GM21723 (cell line): Measurements from ENCODE around the gene EPN3.

Experiments used
- ATAC-seq: cut with Tn5 transposase; IDR thresholded peaks from one replicate; pipeline ENCODE4 v1.9.1; 2021; ENCODE audit warnings: mild to moderate bottlenecking, moderate library complexity; ENCODE audit not compliant: unreplicated experiment

Gene EPN3

DNA sequence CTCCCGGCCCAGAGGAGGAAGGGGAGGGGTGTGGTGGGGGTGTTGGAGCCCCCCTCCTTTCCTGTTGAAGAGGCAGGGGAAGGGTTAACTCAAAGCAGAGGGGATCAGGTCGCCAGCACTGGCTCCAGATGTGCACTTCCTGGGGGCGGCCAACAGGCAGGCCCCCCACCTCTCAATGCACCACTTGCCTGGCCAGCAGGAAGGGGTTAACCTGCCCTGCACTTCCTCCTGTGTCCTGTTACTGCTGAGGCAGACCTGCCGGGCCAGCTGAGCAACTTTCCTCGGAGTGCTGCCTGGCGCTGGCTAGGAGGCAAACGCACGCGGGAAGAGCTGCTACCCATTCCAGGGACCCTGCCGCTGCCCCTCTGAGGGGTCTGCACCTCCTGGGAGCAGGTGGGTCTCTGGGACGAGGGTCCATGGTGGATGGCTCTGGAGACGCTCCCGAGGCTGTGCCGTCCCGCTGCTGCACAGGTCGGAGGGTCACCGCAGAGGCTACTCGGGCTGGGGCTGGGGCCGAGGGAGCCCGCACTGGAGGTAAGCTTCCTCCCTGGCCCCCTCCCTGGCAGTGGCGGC is at the start of gene EPN3:
EPN3 (plus strand) TSS at position 284 of the 573 bp plus-strand sequence. CDS start 3,822 bp downstream, outside the sequence.
- ATAC-seq: no peak

DNA sequence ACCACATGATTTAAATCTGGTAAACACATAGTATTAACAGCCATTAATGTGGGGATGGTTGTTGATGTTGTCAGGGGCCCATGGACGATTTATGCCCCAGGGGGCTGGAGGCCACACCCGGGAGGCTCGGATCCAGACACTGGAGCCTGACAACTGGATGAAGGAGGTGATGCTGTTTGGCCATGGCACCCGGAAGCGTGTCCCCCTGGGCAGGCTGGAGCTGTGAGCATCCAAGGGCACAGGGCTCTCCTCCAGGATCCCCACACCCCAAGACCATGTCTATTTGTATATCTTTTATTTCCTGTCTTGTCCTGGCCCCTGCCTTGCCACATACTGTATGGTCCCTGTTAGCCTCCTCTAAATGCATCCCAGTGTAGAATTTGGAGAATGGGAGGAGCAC is 49.3 kb upstream of the EPN3 start:
- ATAC-seq: no peak

DNA sequence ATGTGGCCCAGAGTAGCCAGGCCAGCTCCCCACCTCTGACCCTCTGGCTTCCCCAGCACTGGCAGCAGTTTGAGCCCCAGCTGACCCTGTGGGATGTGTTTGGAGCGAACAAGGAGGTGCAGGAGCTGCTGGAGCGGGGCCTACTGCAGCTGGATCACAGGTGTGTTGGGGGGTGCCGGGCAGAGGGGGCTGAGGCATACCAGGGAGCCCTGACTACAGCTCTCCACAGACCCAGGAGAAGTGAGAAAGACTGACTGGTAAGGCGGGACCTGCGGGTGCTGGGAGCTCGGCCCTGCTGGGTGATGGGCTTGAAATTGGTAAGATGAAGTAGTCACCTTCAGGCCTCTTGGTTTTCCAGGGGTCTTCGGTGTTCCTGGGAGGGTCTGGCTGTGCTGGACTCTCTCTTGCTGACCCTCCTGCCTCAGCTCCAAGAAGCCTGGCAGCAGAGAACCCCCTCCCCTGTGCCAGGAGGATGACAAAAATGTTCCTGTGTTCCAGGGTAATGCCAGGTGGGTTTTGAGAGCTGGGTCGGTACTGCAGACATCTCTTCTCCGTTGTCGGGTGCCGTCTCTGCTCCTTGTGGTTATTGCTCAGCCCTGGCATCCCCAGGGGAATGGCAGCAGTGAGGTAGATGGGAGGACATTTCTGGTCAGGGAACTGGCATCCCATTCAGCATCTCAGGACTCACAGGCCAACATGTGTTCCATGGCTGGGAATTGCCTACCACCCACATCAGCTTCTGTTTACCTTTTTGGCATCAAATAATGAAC is 48.0 kb upstream of the EPN3 start:
- no peak for ATAC-seq

DNA sequence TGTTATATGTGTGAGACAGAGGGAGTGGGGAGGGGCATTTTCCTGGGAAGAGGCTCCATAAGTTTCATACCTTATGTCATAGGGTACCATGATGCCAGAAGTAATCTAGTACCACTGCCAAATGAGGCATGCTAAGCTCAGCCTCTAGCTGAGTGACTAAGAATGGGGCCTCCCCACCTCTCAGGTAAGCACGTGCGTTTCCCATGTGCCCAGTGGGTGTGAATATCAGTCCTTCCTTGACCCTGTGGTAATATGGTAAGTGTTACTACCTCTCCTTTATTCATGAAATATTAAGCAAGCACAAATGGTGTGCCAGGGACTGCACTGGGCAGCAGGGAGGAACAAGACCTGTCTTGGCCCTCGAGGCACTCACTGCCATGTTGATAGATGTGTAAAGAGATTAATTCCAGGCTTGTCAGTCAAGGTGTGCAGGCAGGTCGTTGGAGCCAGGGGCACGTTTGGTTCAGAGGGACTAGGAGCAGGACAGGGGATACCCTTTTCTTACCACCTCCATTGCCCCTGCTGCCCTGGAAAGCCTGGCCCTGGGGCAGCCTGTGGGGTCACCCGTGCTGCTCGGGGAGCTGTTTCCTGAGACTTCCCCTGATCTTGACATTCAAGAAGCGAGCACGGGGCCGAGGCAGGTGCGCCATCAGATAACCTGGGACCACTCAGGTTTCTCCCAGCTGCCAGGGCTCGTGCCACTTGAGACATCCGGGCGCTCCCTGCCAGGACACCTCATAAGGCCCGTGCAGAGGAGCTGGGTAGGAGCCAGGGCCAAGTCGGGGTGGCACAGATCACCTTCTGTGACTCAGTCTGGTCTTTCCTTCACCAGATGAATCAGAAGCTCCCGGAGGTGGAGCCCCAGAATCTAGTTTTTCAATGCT is 45.1 kb upstream of the EPN3 start:
- ATAC-seq: no peak

DNA sequence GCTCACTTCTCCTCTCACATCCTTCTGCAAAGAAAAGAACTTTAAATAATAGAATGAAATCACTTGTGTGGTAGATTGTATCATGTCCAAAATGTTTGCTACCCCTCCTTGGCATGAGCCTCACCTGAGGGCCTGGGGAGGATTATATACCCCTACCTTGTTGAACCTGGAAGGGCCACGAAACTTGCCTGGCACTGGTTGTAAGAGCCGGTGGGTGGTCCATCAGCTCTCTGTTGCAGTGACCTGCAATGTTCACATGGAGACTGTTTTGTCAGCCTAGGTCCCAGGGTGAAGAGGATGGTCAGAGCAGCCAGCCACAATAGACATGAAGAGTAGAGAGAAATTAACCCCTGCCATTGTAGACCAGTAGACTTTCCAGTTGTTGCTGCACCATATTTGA is 43.7 kb upstream of the EPN3 start:
- ATAC-seq: no peak

DNA sequence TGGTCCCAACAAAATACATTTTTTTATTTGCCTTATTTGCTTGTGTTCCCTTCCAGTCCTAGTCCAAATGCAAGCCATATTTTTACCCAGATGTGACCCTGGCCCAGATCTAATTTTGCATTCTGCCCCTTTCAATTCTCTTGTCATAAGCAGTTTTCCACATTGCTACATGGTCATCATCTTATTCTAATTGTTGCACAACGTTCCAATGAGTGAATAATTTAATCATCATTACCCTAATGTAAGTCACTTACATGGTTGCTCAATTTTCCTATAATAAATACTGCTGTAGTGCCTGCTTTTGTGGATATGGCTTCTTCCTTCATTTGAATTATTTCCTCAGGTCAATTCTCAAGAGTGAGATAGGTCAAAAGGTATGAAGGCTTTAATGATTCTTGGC is 41.0 kb upstream of the EPN3 start:
- ATAC-seq: no peak

DNA sequence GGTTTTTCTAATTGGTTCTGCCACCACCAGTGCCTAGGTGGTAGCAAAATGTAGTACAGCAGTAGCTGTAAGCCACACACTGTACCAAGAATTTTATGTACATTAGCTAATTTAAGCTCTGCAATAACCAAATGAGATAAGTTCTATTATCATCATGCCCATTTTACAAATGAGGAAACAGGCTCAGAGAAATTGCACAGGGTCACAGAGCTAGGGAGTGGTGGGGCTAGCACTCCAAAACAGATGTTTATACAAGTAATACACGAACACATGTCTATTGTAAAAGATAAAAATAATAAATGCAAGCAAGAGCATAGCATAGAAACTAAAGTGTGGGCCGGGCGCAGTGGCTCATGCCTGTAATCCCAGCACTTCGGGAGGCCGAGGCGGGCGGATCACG is 40.3 kb upstream of the EPN3 start:
- no peak for ATAC-seq

DNA sequence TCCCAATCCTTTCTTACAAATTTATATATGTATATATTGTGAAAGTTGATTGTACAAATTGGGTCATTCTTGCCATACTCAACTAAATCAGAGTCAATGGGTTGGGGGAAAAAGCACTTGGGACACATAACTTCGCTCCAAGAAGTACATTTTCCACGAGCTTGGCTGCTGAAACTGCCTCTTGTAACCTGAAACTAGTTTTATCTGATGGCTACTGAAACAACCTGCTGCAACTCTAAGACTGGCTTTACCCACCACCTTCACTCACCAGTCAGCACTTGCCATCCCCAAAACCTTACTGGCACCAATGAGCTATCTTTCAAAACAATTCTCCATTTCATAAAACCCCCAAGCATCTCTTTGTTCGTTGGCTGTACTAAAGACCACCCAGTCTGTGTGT is 38.8 kb upstream of the EPN3 start:
- ATAC-seq: no peak

DNA sequence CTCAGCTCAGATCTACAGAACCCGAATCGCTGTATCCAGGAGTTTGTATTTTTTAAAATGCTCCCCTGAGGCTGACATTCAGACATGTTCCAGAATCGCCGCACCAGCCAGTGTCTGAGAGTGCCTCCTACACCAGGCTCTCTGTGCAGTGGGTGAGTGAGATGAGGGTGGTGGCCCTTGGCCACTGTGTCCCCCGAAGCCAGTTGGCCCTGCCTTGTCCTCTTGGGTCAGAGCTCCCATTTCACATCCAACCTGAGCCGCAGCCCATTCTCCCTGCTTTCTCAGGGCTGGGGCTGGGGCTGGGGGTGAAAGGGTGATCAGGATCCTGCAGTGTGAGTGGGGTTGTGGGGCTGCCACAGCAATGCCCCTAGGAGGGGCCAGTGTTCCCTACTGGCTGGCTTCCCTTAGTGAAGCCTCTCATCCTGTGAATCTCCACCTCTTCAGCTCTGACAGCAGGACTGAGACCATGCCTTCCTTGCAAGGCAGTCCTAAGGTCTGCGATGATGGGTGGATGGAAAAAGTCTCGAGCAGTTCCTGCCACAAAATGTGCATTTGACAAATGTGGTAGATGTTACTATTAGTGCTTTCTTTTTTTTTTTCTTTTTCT is 37.2 kb upstream of the EPN3 start:
- ATAC-seq: no peak

DNA sequence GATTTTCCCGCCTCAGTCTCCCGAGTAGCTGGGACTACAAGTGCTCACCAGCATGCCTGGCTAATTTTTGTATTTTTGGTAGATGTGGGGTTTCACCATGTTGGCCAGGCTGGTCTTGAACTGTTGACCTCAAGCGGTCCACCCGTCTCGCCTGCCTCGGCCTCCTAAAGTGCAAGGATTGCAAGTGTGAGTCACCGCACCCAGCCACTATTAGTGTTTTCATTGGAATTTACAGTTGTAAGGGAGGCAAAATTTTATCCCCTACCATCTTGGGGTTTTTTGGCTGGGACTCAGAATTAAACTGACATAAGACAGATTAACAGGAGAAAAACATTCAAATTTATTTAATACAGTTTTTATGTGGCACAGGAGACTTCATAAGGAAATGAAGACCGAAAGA is 36.6 kb upstream of the EPN3 start:
- no peak for ATAC-seq

DNA sequence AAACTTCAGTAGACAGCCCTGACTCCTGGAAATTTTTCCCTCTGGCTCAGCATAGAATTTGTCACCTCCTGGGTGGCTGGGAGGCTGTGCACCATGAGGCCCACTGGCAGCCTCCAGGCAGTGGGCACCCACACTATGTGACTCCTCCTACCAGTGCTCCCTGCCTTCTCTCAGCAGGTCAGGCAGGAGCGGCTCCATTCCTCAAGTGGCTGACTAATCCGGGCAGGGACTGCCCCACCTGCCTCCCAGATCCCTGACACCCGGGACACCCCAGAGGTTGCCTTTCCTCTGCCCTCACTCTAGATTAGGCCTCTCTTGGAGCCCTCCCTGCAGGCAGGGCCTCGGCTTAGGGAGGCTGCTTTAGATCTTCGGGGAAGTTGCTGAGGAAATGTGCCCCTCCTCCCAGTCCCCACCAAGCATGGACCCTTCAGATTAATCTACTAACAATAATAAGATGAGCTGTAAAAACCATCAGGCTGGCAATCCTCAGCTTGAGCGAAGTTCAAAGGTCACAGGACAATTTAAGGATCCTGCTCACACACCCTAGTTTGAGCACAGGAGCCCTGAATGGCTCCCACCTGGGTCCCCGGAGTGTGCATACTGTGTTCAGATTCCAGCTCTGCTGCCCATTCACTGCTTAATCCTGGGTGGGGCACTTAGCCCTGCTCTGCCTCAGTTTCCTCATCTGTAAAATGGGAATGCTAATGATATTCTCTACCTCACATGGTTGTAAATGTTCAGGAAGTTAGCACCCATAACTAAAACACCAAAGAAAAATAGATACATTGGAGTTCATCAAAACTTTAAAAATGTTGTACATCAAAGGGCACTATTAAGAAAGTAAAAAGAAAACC is 34.3 kb upstream of the EPN3 start:
- ATAC-seq: no peak

DNA sequence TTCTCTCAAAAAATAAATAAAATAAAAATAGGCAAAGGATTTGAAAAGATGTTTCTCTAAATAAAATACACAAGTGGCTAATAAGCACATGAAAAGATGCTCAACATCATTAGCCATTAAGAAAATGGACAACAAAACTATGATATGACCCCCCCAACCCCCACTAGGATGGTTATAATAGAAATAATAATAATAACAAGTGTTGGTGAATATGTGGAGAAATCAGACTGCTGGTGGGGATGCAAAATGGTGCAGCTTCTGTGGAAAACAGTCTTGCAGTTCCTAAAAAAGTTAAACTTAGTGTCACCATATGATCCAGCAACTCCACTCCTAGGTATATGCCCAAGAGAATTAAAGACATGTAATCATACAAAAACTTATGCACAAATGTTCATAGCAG is 33.3 kb upstream of the EPN3 start:
- ATAC-seq: no peak

DNA sequence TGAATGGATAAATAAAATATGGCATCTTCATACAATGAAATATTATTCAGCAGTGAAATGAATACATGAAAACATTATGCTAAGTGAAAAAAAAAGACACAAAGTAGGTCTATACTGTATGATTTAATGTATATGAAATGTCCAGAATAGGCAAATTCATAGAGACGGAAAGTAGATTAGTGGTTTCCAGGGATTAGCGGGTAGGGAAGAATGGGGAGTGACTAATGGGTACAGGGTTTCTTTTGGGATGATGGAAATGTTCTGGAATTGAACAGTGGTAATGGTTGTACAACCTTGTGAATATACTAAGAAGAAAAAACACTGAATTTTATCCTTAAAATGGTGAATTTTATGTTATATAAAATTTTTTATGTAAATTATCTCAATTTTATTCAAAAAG is 32.8 kb upstream of the EPN3 start:
- no peak for ATAC-seq

DNA sequence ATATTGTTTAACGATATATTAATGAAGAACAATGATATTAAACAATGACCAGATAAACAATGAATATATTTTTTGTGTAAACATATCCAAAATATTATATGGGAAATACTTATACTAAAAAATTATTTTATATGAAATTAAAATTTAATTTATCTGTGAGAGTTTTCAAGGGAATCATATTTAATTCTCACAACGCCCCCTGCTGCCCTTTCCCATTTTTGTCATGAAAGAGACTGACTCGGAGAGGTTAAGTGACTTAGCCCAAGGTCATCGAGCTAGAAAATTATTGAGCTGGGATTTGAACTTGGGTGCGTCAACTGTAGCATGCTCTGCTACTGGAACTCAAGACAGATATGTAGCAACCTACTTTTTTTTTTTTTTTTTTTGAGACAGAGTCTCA is 31.5 kb upstream of the EPN3 start:
- ATAC-seq: no peak

DNA sequence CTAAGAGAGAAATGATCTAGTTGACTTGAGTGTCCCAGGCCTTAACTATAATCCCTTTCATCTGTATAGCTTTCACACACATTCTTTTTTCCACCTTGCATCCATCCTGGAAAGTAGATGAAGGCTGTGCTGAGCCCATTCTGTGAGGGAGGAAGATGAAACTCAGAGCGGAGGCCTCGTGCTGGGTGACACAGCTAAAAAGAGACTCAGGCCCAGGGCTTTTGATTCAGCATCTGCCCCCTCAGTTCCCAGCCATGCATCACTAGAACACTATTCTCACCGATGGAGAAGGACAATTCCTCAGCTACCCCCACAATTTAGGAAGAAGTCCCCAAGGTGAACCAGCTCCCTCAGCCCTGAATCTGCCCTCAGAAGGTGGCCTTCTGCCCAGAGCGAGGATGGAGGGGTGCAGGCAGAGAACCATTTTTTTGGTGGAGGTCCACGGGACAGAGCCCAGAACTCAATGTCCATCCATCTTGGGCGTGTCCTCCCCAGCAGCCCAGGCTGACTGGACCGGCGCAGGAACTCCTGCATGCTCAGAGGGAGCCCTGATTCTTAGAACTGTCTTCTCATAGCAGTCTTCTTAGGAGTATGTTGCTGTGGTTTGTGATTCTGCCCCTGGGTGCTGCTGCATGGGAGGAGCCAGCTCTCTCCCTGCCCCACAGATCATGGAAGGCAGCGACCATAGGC is 30.1 kb upstream of the EPN3 start:
- ATAC-seq: no peak

DNA sequence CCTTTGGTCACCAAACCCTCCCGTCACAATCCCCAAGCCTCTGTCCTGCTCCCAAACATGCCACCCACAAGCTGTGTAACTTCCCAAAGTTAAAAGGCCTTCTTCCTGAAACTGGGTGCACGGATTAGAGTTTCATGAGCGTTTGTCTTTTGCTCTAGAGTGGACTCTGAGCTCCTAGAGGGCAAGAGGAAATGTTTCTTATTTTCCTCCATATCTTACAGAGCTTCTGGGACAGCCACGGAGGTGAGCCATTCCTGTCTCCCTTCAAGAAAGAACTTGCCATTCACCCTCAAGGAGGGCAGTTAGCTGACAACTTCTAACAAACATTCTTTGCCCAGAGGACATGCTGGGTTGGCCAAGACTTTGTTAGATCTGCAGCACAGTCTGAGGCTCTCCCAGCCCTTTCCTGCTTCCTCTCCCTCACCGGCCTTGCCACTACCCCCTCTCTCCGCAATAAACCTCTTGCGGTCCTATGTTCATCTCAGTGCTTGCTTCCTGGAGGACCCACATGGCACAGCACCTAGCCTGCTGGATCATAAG is 26.9 kb upstream of the EPN3 start:
- ATAC-seq: no peak

DNA sequence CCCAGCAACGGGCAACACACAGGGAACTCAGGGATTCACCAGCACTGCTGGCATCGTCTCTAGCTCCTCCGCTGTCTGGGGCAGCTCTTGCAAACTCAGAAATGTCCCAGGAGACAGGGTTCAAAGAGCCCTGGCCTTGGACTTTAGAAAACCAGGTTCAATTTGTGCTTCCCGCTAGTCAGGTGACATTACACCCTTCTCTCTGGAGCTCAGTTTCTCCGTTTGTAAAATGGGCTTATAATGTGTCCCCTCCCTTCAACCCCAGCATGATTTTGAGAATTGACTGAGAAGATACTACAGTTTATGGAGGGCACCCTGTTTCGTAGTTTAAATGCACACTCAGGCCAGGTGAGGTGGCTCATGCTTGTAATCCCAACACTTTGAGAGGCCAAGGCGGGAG is 26.2 kb upstream of the EPN3 start:
- ATAC-seq: no peak

DNA sequence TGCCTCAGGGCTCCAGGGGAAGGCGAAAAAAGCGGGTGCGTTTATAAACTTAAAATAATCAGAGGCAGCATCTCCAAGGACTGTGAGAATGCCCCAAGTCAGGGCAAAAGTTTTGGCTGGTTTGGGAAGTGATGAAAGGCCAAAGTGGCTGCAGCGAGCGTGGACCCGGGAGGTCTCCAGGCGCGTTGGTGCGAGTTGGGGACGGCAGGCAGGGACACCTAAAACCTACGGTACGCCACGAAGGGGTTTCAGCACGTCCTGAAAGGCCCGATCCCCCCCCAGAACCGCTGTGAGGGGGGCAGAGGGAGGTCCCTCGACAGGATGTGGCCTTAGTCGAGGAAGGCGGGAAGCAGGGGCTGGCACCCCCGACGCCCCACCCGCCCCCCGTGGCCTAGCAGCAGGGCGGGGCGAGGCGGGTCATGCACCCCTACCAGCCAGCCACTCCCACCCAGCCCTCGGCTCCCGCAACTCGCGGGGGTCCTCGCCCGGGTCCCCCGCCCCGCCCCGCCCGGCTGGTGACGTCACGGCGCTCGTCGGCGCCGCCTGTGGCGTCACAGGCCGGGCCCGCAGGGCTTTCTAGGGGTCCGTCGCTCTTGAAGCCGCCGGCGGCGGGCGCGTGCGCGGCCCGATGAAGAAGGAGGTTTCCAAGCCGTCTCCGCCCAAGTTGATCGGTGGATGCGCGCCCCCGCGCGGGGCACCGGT is 24.5 kb upstream of the EPN3 start, which contains the start of gene MYCBPAP:
MYCBPAP (plus strand) TSS at position 569 of the 702 bp plus-strand sequence. CDS start 236 bp downstream, outside the sequence.
- peak; percentile 37 for ATAC-seq
